Trophoblast cell (in vitro differentiated cells and primary cell): ENCODE measurements around the gene RBL1.

Source experiments
- DNase-seq, 2 donors: peaks; one replicate each; pipeline ENCODE4 v3.0.0-alpha.2; 2016
- H2AFZ ChIP-seq: 2 replicates; pipeline ENCODE4 v1.6.1; 2013; ENCODE audit warnings: low read length, moderate library complexity, mild to moderate bottlenecking; ENCODE audit not compliant: insufficient read depth, poor library complexity
- H2AK5ac ChIP-seq: 2 replicates; pipeline ENCODE4 v1.6.1; 2013; ENCODE audit warnings: mild to moderate bottlenecking, low read length
- H2BK120ac ChIP-seq: 2 replicates; pipeline ENCODE4 v1.6.1; 2013; ENCODE audit warnings: low read length, mild to moderate bottlenecking, moderate library complexity; ENCODE audit not compliant: insufficient read depth, poor library complexity
- H2BK12ac ChIP-seq: 2 replicates; pipeline ENCODE4 v1.6.1; 2013; ENCODE audit warnings: mild to moderate bottlenecking, low read length, moderate library complexity
- H2BK5ac ChIP-seq: 2 replicates; pipeline ENCODE4 v1.6.1; 2013; ENCODE audit warnings: low read length, low read depth, moderate library complexity, mild to moderate bottlenecking; ENCODE audit not compliant: poor library complexity
- H3K14ac ChIP-seq: 2 replicates; pipeline ENCODE4 v1.6.1; 2013; ENCODE audit warnings: mild to moderate bottlenecking, low read length
- H3K18ac ChIP-seq: 2 replicates; pipeline ENCODE4 v1.6.1; 2013; ENCODE audit warnings: mild to moderate bottlenecking, low read length
- H3K23ac ChIP-seq: 2 replicates; pipeline ENCODE4 v1.6.1; 2013; ENCODE audit warnings: low read length
- H3K27ac ChIP-seq: 2 replicates; pipeline ENCODE4 v1.5.1; 2013; ENCODE audit warnings: low read depth, mild to moderate bottlenecking, inconsistent platforms, low read length, moderate library complexity
- H3K27me3 ChIP-seq: 2 replicates; pipeline ENCODE4 v1.6.1; 2013; ENCODE audit warnings: inconsistent platforms, mild to moderate bottlenecking, low read length, moderate library complexity; ENCODE audit not compliant: insufficient read depth
- H3K36me3 ChIP-seq, 2 experiments: 1 replicate in 1 of 2; 2 replicates in 1 of 2; pipeline ENCODE4 v1.6.1; 2013; ENCODE audit warnings: low read length in 2 of 2, mild to moderate bottlenecking in 2 of 2, moderate library complexity in 1 of 2; ENCODE audit not compliant: insufficient read depth in 2 of 2, control insufficient read depth in 1 of 2
- H3K4ac ChIP-seq: 2 replicates; pipeline ENCODE4 v1.6.1; 2013; ENCODE audit warnings: low read depth, mild to moderate bottlenecking, low read length, moderate library complexity
- H3K4me1 ChIP-seq, 2 experiments: 1 replicate in 1 of 2; 2 replicates in 1 of 2; pipeline ENCODE4 v1.6.1; 2013; ENCODE audit warnings: low read length in 2 of 2, mild to moderate bottlenecking in 2 of 2, moderate library complexity in 1 of 2; ENCODE audit not compliant: insufficient read depth in 2 of 2, control insufficient read depth in 1 of 2
- H3K4me2 ChIP-seq: 2 replicates; pipeline ENCODE4 v1.6.1; 2013; ENCODE audit warnings: inconsistent platforms, mild to moderate bottlenecking, low read length, moderate library complexity
- H3K4me3 ChIP-seq: 2 replicates; pipeline ENCODE4 v1.5.1; 2013; ENCODE audit warnings: mild to moderate bottlenecking, low read depth, low read length, inconsistent platforms
- H3K79me1 ChIP-seq: one replicate; pipeline ENCODE4 v1.6.1; 2013; ENCODE audit warnings: low read length
- H3K79me2 ChIP-seq: 2 replicates; pipeline ENCODE4 v1.6.1; 2013; ENCODE audit warnings: low read length, mild to moderate bottlenecking; ENCODE audit not compliant: control insufficient read depth, insufficient read depth, poor library complexity
- H3K9ac ChIP-seq: 2 replicates; pipeline ENCODE4 v1.6.1; 2013; ENCODE audit warnings: mild to moderate bottlenecking, low read length
- H3K9me3 ChIP-seq: 2 replicates; pipeline ENCODE4 v1.6.1; 2013; ENCODE audit warnings: low read depth, mild to moderate bottlenecking, control low read depth, inconsistent platforms, low read length; ENCODE audit not compliant: insufficient read depth
- H4K12ac ChIP-seq: 2 replicates; pipeline ENCODE4 v1.6.1; 2013; ENCODE audit warnings: low read depth, mild to moderate bottlenecking, low read length, moderate library complexity
- H4K8ac ChIP-seq: 2 replicates; pipeline ENCODE4 v1.6.1; 2013; ENCODE audit warnings: low read depth, mild to moderate bottlenecking, low read length, moderate library complexity
- H4K91ac ChIP-seq: one replicate; pipeline ENCODE4 v1.6.1; 2013; ENCODE audit warnings: low read depth, mild to moderate bottlenecking, low read length, moderate library complexity
- WGBS: extraction: QIAGEN DNeasy Blood & Tissue Kit; methylation state at CpG from one replicate; pipeline ENCODE4 v1.1.7; 2013; ENCODE audit warnings: missing lambda C conversion rate; ENCODE audit not compliant: insufficient read length, insufficient coverage; ENCODE audit errors: extremely low coverage; 5-methylcytosine and 5-hydroxymethylcytosine counted together

The RBL1 gene

DNA sequence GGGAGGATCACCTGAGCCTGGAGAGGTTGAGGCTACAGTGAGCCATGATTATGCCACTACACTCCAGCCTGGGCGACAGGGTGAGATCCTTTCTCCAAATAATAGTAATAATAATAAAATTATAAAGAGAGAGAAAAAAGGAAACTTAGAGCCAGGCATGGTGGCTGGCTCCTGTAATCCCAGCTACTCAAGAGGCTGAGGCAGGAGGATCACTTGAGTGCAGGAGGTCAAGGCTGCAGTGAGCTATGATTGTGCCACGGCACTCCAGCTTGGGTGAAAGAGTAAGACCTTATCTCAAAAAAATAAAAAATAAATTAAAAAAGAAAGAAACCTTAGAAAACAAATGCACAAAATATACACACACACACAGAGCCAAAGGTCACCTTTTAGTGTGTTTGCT lies 139.1 kb downstream of the RBL1 start:
- no peaks in the 10 kb centered on the region for H3K27me3 ChIP-seq
- no peak overlapping the region for H3K9ac ChIP-seq
- no peak overlapping the region for H3K4ac ChIP-seq
- no peaks in the 10 kb centered on the region for H3K9me3 ChIP-seq
- H3K4me2 ChIP-seq: no peak overlapping the region
- no peak overlapping the region for H2AK5ac ChIP-seq
- H3K14ac ChIP-seq: no peak overlapping the region
- no peak overlapping the region for H2BK5ac ChIP-seq
- no peak overlapping the region for H2BK120ac ChIP-seq
- H3K23ac ChIP-seq: no peak overlapping the region
- no peak overlapping the region for H2AFZ ChIP-seq
- no peaks in the 10 kb centered on the region for H3K36me3 ChIP-seq
- no peak overlapping the region for H3K27ac ChIP-seq
- H3K4me1 ChIP-seq: peaks cover 0 to 2% of the 10 kb centered on the region in 2 experiments
- no peaks in the 10 kb centered on the region for H3K79me1 ChIP-seq
- no peak overlapping the region for H3K4me3 ChIP-seq
- no peak overlapping the region for H4K8ac ChIP-seq
- H4K12ac ChIP-seq: no peak overlapping the region
- H3K18ac ChIP-seq: no peak overlapping the region
- no peak overlapping the region for H4K91ac ChIP-seq
- WGBS: no CpG with 5 or more reads among the region's 2 CpGs
- no peak overlapping the region for H2BK12ac ChIP-seq
- DNase-seq: no peak
- no peaks in the 10 kb centered on the region for H3K79me2 ChIP-seq

GRCh38 chr20:36956016-36956415 lies 139.8 kb downstream of the RBL1 start:
- H3K36me3 ChIP-seq: no peaks in the 10 kb centered on the region
- H2BK12ac ChIP-seq: no peak overlapping the region
- H3K79me1 ChIP-seq: no peaks in the 10 kb centered on the region
- H3K27ac ChIP-seq: no peak overlapping the region
- no peak overlapping the region for H4K12ac ChIP-seq
- no peaks in the 10 kb centered on the region for H3K79me2 ChIP-seq
- no peak overlapping the region for H4K91ac ChIP-seq
- H3K14ac ChIP-seq: no peak overlapping the region
- H3K18ac ChIP-seq: no peak overlapping the region
- H3K9ac ChIP-seq: no peak overlapping the region
- H2AK5ac ChIP-seq: no peak overlapping the region
- no peak overlapping the region for H3K4ac ChIP-seq
- no peak overlapping the region for H3K23ac ChIP-seq
- H3K27me3 ChIP-seq: peaks cover under 1% of the 10 kb centered on the region
- WGBS: no CpG with 5 or more reads among the region's 3 CpGs
- H3K9me3 ChIP-seq: no peaks in the 10 kb centered on the region
- no peak overlapping the region for H2BK120ac ChIP-seq
- H4K8ac ChIP-seq: no peak overlapping the region
- peaks cover 0 to 4% of the 10 kb centered on the region in 2 experiments for H3K4me1 ChIP-seq
- H2BK5ac ChIP-seq: no peak overlapping the region
- H3K4me2 ChIP-seq: no peak overlapping the region
- H3K4me3 ChIP-seq: no peak overlapping the region
- no peak for DNase-seq
- H2AFZ ChIP-seq: no peak overlapping the region

DNA sequence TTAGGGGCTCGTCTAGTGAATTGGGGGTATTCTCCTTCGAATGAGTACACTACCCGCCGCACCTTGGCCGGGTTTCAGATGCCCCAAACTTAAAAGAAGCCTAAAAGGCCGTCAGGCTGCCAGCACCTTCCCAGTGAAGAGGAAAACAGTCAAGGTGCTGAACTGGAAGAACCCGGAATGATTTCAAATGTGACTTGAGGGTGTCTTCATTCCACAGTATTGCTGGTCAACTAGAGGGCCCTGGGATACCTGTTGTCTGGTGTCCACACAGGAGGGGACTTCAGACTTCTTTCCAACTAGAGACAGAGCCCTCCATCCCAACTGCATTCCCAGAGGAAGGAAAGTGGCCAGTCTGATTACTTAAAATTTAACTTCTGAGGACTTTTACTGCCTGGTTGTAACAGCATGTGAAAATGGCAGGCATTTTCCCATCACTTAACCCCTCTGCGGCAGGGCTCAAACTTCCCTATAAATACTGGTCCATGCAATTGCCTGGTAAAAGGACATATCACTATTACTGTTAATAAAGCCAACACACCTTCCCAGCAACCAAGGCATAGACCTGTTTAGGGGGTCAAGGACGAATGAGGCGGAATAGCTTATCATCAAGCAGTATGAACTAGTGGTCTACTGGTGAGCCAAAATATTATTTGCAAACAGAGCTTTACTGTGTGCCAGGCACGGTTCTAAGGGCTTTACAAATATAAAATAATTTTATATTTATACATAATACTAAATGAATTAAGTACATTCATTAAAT lies 143.6 kb downstream of the RBL1 start:
- Histone ChIP-seq H2AK5ac (no peak overlapping the region), H2BK120ac (no peak overlapping the region), H4K91ac (peak overlapping the region; percentile 22), H3K79me1 (no peaks in the 10 kb centered on the region), H3K14ac (no peak overlapping the region), H3K9me3 (no peaks in the 10 kb centered on the region), H3K4me2 (peak overlapping the region; percentile 100), H3K27ac (no peak overlapping the region), H3K27me3 (peaks cover 10% of the 10 kb centered on the region), H3K4me1 (peaks cover 0 to 10% of the 10 kb centered on the region in 2 experiments), H3K79me2 (no peaks in the 10 kb centered on the region), H2AFZ (peak overlapping the region; percentile 83), H3K23ac (no peak overlapping the region), H3K18ac (no peak overlapping the region), H2BK5ac (no peak overlapping the region), H3K4ac (no peak overlapping the region), H3K4me3 (peak overlapping the region; percentile 80), H2BK12ac (no peak overlapping the region), H3K9ac (no peak overlapping the region), H3K36me3 (no peaks in the 10 kb centered on the region), H4K8ac (peak overlapping the region; percentile 85), H4K12ac (no peak overlapping the region)
- no peak for DNase-seq
- no CpG with 5 or more reads among the region's 11 CpGs for WGBS

DNA sequence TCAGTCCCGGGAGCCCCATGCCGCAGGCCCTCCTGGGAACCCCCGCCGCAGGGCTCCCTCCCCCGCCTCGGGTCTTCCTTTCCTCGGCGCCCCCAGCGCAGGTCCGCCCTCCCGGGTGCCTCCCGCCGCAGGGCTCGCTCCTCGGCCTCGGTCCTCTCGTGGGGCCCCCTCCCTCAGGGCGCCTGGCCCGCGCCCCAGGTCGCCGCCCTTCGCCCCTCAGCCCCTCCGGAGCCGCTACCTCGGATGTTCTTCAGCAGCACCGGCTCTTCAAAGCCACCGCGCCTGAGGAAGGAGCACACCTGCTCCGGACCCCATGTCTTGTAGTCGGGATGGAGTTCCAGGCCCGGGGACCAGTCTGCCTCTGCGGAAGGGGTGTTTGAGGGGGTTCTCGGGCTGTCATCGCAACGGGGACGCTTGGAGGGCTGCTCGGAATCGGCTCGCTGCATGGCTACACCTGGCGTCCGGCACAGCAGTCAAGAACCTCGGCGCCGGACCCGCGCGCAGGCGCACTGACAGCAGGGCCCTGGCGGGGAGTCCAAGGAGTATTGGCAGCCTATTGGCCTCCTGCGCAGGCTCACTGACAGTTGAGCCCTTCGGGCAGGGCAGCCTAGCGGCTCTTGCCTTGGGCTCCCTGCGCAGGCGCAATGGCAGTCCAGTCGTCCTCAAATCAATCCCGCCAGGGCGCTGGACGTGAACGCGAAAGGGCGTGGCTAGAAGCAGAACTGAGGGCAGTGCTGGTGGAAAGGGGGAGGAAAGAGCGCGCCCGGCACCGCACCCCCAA lies 144.4 kb downstream of the RBL1 start, which contains the start of gene SAMHD1:
Gene SAMHD1 (minus strand): TSS at position 511 of the 781 bp plus-strand sequence. CDS start 65 bp downstream, at position 446.
- no peak within 1 kb of the TSS for H2BK12ac ChIP-seq
- no peak within 1 kb of the TSS for H2BK120ac ChIP-seq
- peaks cover 10% of the 10 kb centered on the region for H3K27me3 ChIP-seq
- H3K4me3 ChIP-seq: peak within 1 kb of the TSS; percentile 80
- H3K79me1 ChIP-seq: no peaks in the 10 kb centered on the region
- H3K4me1 ChIP-seq: peaks cover 0 to 10% of the 10 kb centered on the region in 2 experiments
- no peak within 1 kb of the TSS for H3K23ac ChIP-seq
- no peak within 1 kb of the TSS for H2AK5ac ChIP-seq
- H2AFZ ChIP-seq: peak within 1 kb of the TSS; percentile 89
- peak within 1 kb of the TSS; percentile 22 for H4K91ac ChIP-seq
- peak; percentile 99 for DNase-seq
- peak within 1 kb of the TSS; percentile 83 for H3K9ac ChIP-seq
- H3K36me3 ChIP-seq: no peaks in the 10 kb centered on the region
- peak within 1 kb of the TSS; percentile 85 for H4K8ac ChIP-seq
- no peak within 1 kb of the TSS for H3K4ac ChIP-seq
- H3K18ac ChIP-seq: no peak within 1 kb of the TSS
- no peak within 1 kb of the TSS for H2BK5ac ChIP-seq
- H3K79me2 ChIP-seq: no peaks in the 10 kb centered on the region
- no peak within 1 kb of the TSS for H3K14ac ChIP-seq
- H3K4me2 ChIP-seq: peak within 1 kb of the TSS; percentile 100
- H3K9me3 ChIP-seq: no peaks in the 10 kb centered on the region
- H3K27ac ChIP-seq: no peak within 1 kb of the TSS
- peak within 1 kb of the TSS; percentile 48 for H4K12ac ChIP-seq
- no CpG with 5 or more reads among the region's 66 CpGs for WGBS
